ENCODE measurements around the gene NPIPB8.
A peak's percentile ranks its signal among the peaks of the same experiment; 100 is the strongest.
"Not testable (repeated sequence)": the region's sequence is repeated elsewhere in the genome, so short reads cannot be mapped to it uniquely, and the experiment has no call there.

The NPIPB8 gene

DNA sequence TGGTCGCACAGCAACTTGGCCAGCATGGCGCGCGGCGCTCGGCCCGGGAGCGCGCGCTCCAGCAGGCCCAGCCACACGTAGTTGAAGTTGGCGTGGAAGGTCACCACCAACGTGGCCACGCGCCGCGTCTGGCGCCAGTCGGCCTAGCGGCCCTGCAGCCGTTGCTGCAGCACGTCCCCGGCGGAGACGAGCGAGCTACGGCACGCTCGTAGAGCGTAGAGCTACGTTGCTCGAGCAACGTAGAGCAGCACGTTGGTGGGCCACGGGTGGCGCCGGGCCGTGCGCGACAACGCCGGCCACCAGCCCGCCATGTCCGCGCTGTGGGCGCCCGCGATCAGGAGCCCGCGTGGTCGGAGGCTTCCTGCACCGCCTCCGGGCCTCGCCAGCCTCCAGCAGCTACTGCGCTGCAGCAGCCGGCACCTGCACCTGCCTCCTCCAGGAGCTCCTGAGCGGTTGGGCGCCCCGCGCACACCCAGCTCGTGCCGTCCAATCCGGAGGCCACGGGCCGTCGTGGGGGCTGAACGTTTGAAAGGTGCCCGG is 14.6 kb upstream of the NPIPB8 start:
- Histone ChIP-seq H3K4me3 (peak overlapping the region; percentile 31 to 41), H3K27ac (no peak overlapping the region), H3K4me1 (peaks cover 0 to 13% (median 6%) of the 10 kb centered on the region in 4 donors), H3K27me3 (peaks cover 4 to 16% of the 10 kb centered on the region in 2 donors), H3K36me3 (no peaks in the 10 kb centered on the region), H3K9me3 (no peaks in the 10 kb centered on the region)
- no peak for DNase-seq
- intact Hi-C loops (cut with DNase I; ENCODE audit: low total_unique reads): no loop called here
- TF ChIP-seq CTCF (IDR thresholded peaks at IDR 0.05): no peak

DNA sequence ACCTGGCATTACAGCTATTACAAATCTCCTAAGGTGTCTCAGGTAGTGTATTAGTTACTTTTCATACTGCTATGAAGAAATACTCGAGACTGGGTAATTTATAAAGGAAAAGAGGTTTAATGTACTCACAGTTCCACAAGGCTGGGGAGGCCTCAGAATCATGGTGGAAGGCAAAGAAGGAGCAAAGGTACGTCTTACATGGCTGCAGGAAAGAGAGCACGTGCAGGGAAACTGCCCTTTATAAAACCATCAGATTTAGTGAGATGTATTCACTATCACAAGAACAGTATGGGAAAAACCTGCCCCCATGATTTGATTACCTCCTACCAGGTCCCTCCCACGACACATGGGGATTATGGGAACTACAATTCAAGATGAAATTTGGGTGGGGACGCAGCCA is 7.0 kb upstream of the NPIPB8 start:
- H3K9me3 ChIP-seq; H3K27me3 ChIP-seq; H3K27ac ChIP-seq; DNase-seq; H3K36me3 ChIP-seq; H3K4me3 ChIP-seq; H3K4me1 ChIP-seq; intact Hi-C loops (cut with DNase I; ENCODE audit: low total_unique reads): not testable (repeated sequence)

DNA sequence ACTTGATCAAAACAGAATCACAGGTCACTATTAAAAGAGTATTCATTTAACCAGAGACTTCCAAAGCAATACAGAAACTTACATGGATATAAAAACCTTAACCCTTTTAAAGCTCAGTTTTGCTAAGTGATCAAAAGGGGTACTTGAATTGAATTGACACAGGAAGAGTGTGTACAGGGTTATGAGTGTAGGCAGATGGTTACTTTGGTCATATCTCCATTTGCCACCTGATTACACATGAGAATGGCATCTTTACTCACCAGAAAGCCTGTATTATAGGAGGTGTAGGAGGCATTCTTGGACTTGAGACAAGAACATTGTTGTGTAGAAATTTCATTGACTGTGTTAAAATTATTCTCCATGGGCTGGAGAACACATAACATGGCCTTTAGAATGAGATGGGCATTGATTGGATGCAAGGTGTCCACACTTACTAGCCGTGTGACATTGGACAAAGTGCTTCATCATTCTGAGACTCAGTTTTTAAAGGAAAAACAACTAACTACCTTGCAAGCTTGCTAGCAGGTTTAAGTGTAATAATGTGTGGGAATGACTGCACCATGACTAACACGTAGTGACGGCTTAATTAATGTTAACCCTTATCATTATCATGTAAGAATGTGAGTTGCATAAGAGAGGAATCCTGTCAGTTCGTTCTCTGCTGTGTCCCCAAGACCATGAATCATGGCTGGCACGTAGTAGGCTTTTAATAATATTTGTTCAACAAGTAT is 1.6 kb upstream of the NPIPB8 start:
- H3K27me3 ChIP-seq; H3K27ac ChIP-seq; H3K36me3 ChIP-seq; H3K4me3 ChIP-seq; DNase-seq; H3K9me3 ChIP-seq; H3K4me1 ChIP-seq; intact Hi-C loops (cut with DNase I; ENCODE audit: low total_unique reads): not testable (repeated sequence)

DNA sequence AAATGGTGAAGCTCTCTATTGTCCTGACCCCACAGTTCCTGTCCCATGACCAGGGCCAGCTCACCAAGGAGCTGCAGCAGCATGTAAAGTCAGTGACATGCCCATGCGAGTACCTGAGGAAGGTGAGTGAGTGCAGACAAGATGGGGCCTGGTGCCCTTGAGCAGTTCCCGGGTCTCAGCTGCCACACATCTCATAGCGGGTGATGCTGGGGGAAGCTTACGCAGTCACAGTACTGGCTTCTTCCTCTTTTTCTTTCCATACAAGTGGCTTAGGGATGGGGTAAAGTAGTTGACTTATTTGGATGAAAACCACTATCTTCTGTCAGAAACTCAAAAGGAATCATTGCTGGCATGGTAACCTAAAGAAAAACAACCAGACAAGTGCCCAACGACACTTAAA is 494 bp downstream of the NPIPB8 start:
- H3K27ac ChIP-seq; H3K36me3 ChIP-seq; H3K27me3 ChIP-seq; intact Hi-C loops (cut with DNase I; ENCODE audit: low total_unique reads); DNase-seq; H3K4me3 ChIP-seq; H3K4me1 ChIP-seq; H3K9me3 ChIP-seq: not testable (repeated sequence)

DNA sequence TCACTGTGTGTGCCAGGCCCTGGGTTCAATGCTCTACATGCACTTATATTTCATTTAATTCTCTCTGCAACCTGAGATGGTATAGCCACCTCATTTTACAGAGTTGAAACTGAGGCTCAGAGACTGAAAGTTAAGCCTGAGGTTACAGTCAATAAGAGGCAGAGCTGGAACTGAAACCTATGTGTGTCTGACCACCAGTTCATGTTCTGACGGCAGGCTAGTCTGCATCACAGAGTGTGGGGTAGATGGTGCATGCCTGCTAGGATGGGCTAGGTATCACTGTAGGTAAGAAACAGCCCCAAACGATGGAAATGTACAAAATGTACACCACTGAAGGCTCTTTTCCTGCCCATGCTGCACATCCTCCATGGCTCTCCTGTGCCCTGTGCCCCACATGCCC is 2.1 kb downstream of the NPIPB8 start:
- H3K27me3 ChIP-seq; H3K4me1 ChIP-seq; DNase-seq; H3K4me3 ChIP-seq; intact Hi-C loops (cut with DNase I; ENCODE audit: low total_unique reads); H3K27ac ChIP-seq; H3K9me3 ChIP-seq; H3K36me3 ChIP-seq: not testable (repeated sequence)

- intact Hi-C loops (cut with DNase I; ENCODE audit: low total_unique reads); H3K4me3 ChIP-seq; H3K27ac ChIP-seq; H3K27me3 ChIP-seq; DNase-seq; H3K4me1 ChIP-seq; H3K36me3 ChIP-seq; H3K9me3 ChIP-seq: not testable (repeated sequence)
These were observed 28.4 kb downstream of the NPIPB8 start for GRCh38 chr16:28666264-28666663.

DNA sequence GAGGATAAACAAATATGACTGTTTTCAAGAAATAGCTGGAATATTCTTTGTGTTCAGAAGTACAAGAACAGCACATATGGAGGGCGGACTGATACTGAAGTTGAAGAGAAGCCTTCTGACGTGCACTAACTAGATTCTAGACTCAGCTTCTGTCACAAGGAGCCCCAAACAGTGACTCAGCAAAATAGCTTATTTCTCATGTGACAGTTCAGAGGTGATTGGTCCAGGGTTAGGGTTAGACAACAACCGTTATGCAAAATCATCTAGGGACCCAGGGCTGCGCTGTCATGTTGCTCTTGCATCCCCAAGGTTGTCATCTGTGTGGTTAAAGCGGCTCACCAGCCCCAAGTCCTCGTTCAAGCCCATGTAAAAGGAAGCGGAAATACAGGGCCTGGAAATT is 29.6 kb downstream of the NPIPB8 start:
- H3K4me1 ChIP-seq; H3K9me3 ChIP-seq; H3K36me3 ChIP-seq; H3K27me3 ChIP-seq; H3K27ac ChIP-seq; DNase-seq; intact Hi-C loops (cut with DNase I; ENCODE audit: low total_unique reads); H3K4me3 ChIP-seq: not testable (repeated sequence)

GRCh38 chr16:28668199-28668598 is 30.3 kb downstream of the NPIPB8 start:
- DNase-seq; H3K4me3 ChIP-seq; H3K4me1 ChIP-seq; H3K27me3 ChIP-seq; H3K36me3 ChIP-seq; H3K9me3 ChIP-seq; intact Hi-C loops (cut with DNase I; ENCODE audit: low total_unique reads); H3K27ac ChIP-seq: not testable (repeated sequence)

GRCh38 chr16:28688327-28688952 is 50.6 kb downstream of the NPIPB8 start:
- H3K9me3 ChIP-seq; H3K4me3 ChIP-seq; DNase-seq; intact Hi-C loops (cut with DNase I; ENCODE audit: low total_unique reads); H3K27me3 ChIP-seq; H3K27ac ChIP-seq; H3K4me1 ChIP-seq; H3K36me3 ChIP-seq: not testable (repeated sequence)

GRCh38 chr16:28689425-28689824 is 51.6 kb downstream of the NPIPB8 start:
- H3K27ac ChIP-seq; H3K9me3 ChIP-seq; H3K36me3 ChIP-seq; H3K4me1 ChIP-seq; intact Hi-C loops (cut with DNase I; ENCODE audit: low total_unique reads); H3K27me3 ChIP-seq; DNase-seq; H3K4me3 ChIP-seq: not testable (repeated sequence)

GRCh38 chr16:28691722-28692121 is 53.9 kb downstream of the NPIPB8 start:
- H3K36me3 ChIP-seq; intact Hi-C loops (cut with DNase I; ENCODE audit: low total_unique reads); DNase-seq; H3K27ac ChIP-seq; H3K9me3 ChIP-seq; H3K27me3 ChIP-seq; H3K4me3 ChIP-seq; H3K4me1 ChIP-seq: not testable (repeated sequence)

DNA sequence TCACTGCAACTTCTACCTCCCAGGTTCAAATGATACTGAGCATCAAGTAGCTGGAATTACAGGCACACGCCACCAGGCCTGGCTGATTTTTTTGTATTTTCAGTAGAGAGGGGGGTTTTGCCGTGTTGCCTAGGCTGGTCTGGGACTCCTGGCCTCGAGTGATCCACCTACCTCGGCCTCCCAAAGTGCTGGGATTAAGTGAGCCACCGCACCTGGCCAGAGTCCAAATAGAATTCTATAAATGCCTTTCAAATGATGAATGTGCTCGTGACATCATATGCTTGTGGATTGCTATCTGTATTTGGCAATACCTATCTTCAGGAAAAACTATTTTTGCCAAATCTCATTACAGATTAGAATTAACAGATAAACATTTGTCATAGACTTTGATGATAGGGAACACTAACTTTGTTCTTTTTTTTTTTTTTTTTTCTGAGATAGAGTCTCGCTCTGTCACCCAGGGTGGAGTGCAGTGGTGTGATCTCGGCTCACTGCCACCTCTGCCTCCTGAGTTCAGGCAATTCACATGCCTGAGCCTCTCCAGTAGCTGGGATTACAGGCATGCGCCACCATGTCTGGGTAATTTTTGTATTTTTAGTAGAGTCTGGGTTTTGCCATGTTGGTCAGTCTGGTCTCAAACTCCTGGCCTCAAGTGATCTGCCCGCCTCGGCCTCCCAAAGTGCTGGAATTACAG is 55.5 kb downstream of the NPIPB8 start:
- H3K9me3 ChIP-seq; H3K27me3 ChIP-seq; intact Hi-C loops (cut with DNase I; ENCODE audit: low total_unique reads); DNase-seq; H3K4me1 ChIP-seq; H3K27ac ChIP-seq; H3K4me3 ChIP-seq; H3K36me3 ChIP-seq: not testable (repeated sequence)

GRCh38 chr16:28699792-28700191 is 61.9 kb downstream of the NPIPB8 start:
- H3K27me3 ChIP-seq; intact Hi-C loops (cut with DNase I; ENCODE audit: low total_unique reads): not testable (repeated sequence)

More at GRCh38 chr16:28699792-28700191, 61.9 kb downstream of the NPIPB8 start:
- not testable (repeated sequence) for DNase-seq, H3K27ac ChIP-seq, H3K4me3 ChIP-seq, H3K4me1 ChIP-seq, H3K36me3 ChIP-seq, H3K9me3 ChIP-seq
